ENCODE data around the gene FRMD4A. TPM values are rescaled to one million over a fixed set of nuclear protein-coding genes. Genes with fewer than 3 reads are reported as not detected.

Gene FRMD4A
- total RNA-seq, 2 experiments from 2014 or later: 3.1 to 3.7 TPM

GRCh38 chr10:13711291-13711690 is 619.4 kb downstream of the FRMD4A start:
- no peak overlapping the region for H3K27ac Mint-ChIP-seq
- Histone ChIP-seq H3K27ac (ENCODE audit: low read depth in 1 of 2, low read length in 2 of 2) (no peak overlapping the region), H3K4me3 (ENCODE audit: low read length) (no peak overlapping the region), H3K9me3 (ENCODE audit: control insufficient read depth in 1 of 2, insufficient read depth in 1 of 2, low read length in 2 of 2) (no peaks in the 10 kb centered on the region), H3K4me1 (ENCODE audit: insufficient read depth, low read length) (peaks cover 18% of the 10 kb centered on the region), H3K36me3 (ENCODE audit: insufficient read depth, low read length) (no peaks in the 10 kb centered on the region), H3K27me3 (ENCODE audit: control insufficient read depth in 1 of 2, insufficient read depth in 2 of 2, low read length in 2 of 2) (peaks cover 5 to 9% of the 10 kb centered on the region in 2 experiments)
- H3K9me3 Mint-ChIP-seq: no peaks in the 10 kb centered on the region
- H3K4me1 Mint-ChIP-seq (ENCODE audit: low read depth): peaks cover 28% of the 10 kb centered on the region
- DNase-seq: no peak
- ChIA-PET POLR2A (no interaction called here), CTCF (no interaction called here)
- H3K27me3 Mint-ChIP-seq: peaks cover 20% of the 10 kb centered on the region
- no peak for ATAC-seq (ENCODE audit: poor library complexity)
- intact Hi-C loops (cut with DNase I, micrococcal nuclease): no loop called here
- H3K36me3 Mint-ChIP-seq (ENCODE audit: low read depth): no peaks in the 10 kb centered on the region
- no peak overlapping the region for H3K4me3 Mint-ChIP-seq
- TF ChIP-seq CTCF (IDR thresholded peaks at IDR 0.05): no peak

- peaks cover 32% of the 10 kb centered on the region for H3K27me3 Mint-ChIP-seq
- no peak for TF ChIP-seq CTCF (IDR thresholded peaks at IDR 0.05)
- ChIA-PET POLR2A (no interaction called here), CTCF (no interaction called here)
- no peak overlapping the region for H3K4me3 Mint-ChIP-seq
- intact Hi-C loops (cut with DNase I, micrococcal nuclease): no loop called here
- Histone ChIP-seq H3K27ac (ENCODE audit: low read depth in 1 of 2, low read length in 2 of 2) (no peak overlapping the region), H3K4me1 (ENCODE audit: insufficient read depth, low read length) (peaks cover 18% of the 10 kb centered on the region), H3K9me3 (ENCODE audit: control insufficient read depth in 1 of 2, insufficient read depth in 1 of 2, low read length in 2 of 2) (no peaks in the 10 kb centered on the region), H3K36me3 (ENCODE audit: insufficient read depth, low read length) (no peaks in the 10 kb centered on the region), H3K27me3 (ENCODE audit: control insufficient read depth in 1 of 2, insufficient read depth in 2 of 2, low read length in 2 of 2) (peaks cover 5 to 17% of the 10 kb centered on the region in 2 experiments), H3K4me3 (ENCODE audit: low read length) (no peak overlapping the region)
- ATAC-seq (ENCODE audit: poor library complexity) (no peak), DNase-seq (no peak)
- no peaks in the 10 kb centered on the region for H3K9me3 Mint-ChIP-seq
- no peak overlapping the region for H3K27ac Mint-ChIP-seq
- H3K4me1 Mint-ChIP-seq (ENCODE audit: low read depth): peaks cover 29% of the 10 kb centered on the region
- no peaks in the 10 kb centered on the region for H3K36me3 Mint-ChIP-seq (ENCODE audit: low read depth)
Observed at GRCh38 chr10:13709931-13710650, 620.6 kb downstream of the FRMD4A start.

GRCh38 chr10:13708256-13708990 is 622.3 kb downstream of the FRMD4A start:
- Histone ChIP-seq H3K4me1 (ENCODE audit: insufficient read depth, low read length) (peaks cover 18% of the 10 kb centered on the region), H3K9me3 (ENCODE audit: control insufficient read depth in 1 of 2, insufficient read depth in 1 of 2, low read length in 2 of 2) (no peaks in the 10 kb centered on the region), H3K4me3 (ENCODE audit: low read length) (no peak overlapping the region), H3K27me3 (ENCODE audit: control insufficient read depth in 1 of 2, insufficient read depth in 2 of 2, low read length in 2 of 2) (peaks cover 5 to 20% of the 10 kb centered on the region in 2 experiments), H3K36me3 (ENCODE audit: insufficient read depth, low read length) (no peaks in the 10 kb centered on the region), H3K27ac (ENCODE audit: low read depth in 1 of 2, low read length in 2 of 2) (no peak overlapping the region)
- TF ChIP-seq CTCF (IDR thresholded peaks at IDR 0.05): no peak
- no peak overlapping the region for H3K27ac Mint-ChIP-seq
- H3K9me3 Mint-ChIP-seq: no peaks in the 10 kb centered on the region
- CTCF ChIA-PET: no interaction called here
- intact Hi-C loops (cut with DNase I, micrococcal nuclease): no loop called here
- peaks cover 43% of the 10 kb centered on the region for H3K27me3 Mint-ChIP-seq
- H3K4me1 Mint-ChIP-seq (ENCODE audit: low read depth): peaks cover 29% of the 10 kb centered on the region
- no peaks in the 10 kb centered on the region for H3K36me3 Mint-ChIP-seq (ENCODE audit: low read depth)
- DNase-seq (no peak), ATAC-seq (ENCODE audit: poor library complexity) (no peak)
- POLR2A ChIA-PET: no interaction called here
- H3K4me3 Mint-ChIP-seq: peak overlapping the region; percentile 54
